GM19238 (cell line): ENCODE measurements around the gene MTUS2.

Experiments
- DNase-seq: peaks from one replicate; pipeline ENCODE4 v3.0.0; 2011; ENCODE audit warnings: low spot score; ENCODE audit not compliant: insufficient read length

MTUS2 gene

GRCh38 chr13:28856287-28856686 is 36.1 kb downstream of the MTUS2 start:
- no peak for DNase-seq

- DNase-seq = no peak
Observed at GRCh38 chr13:28859069-28859468, 38.9 kb downstream of the MTUS2 start.

- no peak for DNase-seq
Observed at GRCh38 chr13:28859717-28860116, 39.6 kb downstream of the MTUS2 start.

- no peak for DNase-seq
Observed at GRCh38 chr13:28864544-28864943, 44.4 kb downstream of the MTUS2 start.

- DNase-seq = no peak
Observed at GRCh38 chr13:28865149-28865744, 45.1 kb downstream of the MTUS2 start.

DNA sequence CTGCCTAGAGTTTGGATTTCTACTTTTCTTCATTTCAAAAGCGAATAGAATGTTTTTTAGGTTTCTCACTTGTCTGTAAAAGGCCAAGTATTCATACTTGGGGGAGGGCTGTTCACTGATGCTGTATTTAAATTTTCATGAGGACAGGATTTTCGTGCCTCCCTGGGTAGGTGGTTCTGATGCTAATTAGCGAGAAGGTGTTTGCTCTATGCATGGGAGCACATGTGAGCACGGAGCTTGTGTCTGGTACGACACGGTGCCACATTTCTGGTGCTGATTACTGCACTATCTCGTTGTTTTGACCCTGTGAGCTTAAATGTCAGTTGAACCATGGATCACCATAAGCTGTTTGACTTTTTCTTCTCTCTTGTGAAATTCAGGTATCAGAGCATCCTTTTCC is 45.8 kb downstream of the MTUS2 start:
- no peak for DNase-seq

- no peak for DNase-seq
Observed at GRCh38 chr13:28866932-28867331, 46.8 kb downstream of the MTUS2 start.

- DNase-seq = no peak
Observed at GRCh38 chr13:28867564-28867963, 47.4 kb downstream of the MTUS2 start.

DNA sequence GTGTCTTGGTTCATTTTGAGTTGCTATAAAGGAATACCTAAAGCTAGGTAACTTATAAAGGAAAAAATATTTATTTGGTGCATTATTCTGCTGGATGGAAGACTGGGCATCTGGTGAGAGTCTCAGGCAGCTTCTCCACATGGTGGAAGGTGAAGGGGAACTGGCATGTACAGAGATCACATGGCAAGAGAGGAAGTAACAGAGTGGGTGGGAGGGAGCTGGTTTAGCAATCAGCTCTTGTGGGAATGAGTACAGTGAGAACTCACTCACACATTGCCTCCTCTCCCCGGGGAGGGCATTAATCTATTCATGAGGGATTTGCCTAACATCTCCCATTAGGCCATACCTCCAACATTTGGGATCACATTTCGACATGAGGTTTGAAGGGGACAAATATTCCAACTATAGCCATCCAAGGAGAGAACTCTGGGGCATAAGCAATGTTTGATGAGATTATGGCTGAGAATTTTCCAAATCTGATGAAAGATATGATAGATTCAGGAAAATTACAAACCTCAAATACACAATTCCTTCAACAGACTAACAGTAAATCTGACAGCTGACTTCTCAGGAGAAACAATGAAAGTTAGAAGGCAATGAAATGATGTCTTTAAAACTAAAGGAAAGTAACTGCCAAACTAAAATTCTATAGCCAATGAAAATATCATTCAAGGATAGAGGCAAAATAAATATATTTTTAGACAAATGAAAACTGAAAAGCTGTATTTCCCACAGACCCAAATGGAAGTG is 52.5 kb downstream of the MTUS2 start:
- DNase-seq = no peak

DNA sequence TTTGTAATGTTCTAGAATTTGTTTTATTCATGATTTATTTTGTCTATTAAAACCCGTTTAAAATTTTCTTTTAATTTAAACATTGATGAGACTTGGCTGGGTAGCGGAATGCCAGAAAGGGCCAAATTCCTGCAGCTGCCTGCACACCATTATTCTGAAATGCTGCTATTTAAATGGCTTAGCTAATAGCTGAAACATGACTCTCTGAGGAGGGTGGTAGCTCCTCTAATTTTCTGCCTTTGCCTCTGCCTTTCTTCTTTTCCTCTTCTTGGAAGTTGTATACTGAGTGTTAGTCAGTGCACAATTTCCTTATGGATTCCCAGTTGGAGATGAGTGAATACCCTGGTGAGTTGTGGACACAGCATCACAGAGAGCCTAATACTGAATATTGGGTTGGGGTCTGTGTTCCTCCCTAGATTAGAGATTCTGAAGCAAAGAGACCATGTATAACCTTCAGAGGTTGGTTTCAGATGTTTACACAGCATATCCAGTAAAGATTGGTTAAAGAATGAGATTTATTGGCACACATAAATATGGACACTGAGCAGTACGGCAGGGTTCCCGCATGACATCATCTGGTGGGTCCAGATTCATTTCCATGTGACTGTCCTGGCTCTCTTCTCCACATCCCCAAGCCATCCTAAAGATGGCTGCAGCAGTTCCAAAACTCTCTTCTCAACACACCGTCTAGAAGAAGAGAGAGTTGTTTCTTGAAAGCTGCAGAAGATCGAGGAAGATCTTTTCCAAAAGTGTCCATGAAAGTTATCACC is 55.9 kb downstream of the MTUS2 start:
- DNase-seq = no peak

- DNase-seq = no peak
Observed at GRCh38 chr13:28877408-28877807, 57.3 kb downstream of the MTUS2 start.

DNA sequence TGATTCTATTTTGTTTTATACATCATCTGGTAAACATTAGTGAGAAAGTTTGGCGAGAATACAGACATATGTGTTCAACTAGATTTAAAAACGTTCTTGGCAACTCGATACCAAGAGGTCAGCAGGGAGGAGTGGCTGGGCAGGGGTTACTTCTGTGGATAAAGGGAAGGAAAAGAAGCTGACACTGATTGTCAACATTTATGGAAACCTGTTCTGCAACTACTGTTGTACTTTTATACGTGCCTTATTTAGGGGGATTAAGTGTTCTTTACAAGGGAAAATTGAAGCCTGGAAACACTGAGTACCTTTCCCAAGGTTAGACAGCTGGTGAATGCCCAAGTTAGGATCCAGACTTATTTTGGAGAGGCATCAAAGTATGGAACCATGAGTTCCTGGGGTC is 65.0 kb downstream of the MTUS2 start:
- DNase-seq = no peak

DNA sequence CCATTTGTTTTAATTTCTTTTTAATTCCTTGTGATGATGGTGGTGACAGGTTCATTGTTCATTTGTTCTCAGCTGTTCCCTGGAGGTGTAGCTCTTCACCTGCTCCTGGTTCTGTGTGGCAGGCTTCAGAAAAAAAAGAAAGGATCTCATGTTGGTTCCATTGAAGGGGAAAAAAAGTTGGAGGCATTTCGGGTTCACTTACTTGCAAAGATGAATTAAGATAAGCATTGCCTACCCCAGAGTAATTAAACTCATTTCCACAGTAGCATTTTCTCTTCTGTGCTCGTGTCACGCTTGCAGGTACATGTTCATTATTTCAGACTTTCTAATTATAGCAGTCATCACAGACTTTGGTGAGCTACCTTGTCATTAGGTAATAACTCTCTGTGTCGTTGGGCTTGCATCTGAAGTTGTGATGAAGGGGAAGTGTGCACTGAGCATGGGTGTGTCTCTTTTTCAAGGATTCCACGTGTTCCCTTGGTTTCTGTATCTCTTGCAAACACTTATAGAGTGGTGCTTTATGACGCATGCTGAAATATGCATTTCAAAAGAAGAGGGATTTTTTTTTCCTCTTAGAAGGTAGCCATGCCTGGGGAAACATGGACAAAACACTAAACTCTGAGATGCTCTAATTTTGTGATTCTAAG is 69.1 kb downstream of the MTUS2 start:
- no peak for DNase-seq

DNA sequence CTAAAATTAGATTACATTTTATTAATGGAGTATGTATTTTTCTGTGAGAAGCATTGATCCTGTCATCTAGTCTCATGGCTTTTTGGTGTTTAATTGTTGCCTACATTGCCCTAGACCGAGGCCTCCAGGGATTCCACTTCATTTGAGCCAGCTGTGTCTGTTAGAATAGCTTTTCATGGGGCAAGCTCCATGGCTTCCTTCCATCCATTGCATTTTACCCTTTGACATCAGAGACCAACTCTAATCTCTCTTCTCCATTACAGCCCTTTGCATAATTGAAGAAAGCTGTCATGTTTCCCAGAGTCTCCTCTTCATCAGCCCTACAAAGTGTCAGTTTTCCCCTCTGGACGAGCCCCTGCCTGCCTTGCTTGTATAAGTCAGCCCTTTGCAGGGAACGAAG is 70.6 kb downstream of the MTUS2 start:
- no peak for DNase-seq

DNA sequence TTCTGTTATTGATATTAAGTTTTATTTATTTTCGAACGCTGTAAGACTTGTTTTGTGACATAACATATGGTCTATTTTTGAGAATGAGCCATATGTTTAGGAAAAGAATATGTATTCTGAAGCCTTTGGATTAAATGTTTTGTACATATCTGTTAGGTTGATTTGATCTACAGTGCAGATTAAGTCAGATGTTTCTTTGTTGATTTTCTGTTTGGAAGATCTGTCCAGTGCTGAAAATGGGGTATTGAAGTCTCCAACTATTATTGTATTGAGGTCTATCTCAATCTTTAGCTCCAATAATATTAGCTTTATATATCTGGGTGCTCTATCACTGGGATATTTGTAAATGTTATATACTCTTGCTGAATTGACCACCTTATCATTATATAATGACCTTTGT is 97.9 kb downstream of the MTUS2 start:
- no peak for DNase-seq

- DNase-seq = no peak
Observed at GRCh38 chr13:28922341-28922740, 102.2 kb downstream of the MTUS2 start.

- no peak for DNase-seq
Observed at GRCh38 chr13:28935104-28935503, 115.0 kb downstream of the MTUS2 start.

- DNase-seq = no peak
Observed at GRCh38 chr13:28942906-28943305, 122.8 kb downstream of the MTUS2 start.

DNA sequence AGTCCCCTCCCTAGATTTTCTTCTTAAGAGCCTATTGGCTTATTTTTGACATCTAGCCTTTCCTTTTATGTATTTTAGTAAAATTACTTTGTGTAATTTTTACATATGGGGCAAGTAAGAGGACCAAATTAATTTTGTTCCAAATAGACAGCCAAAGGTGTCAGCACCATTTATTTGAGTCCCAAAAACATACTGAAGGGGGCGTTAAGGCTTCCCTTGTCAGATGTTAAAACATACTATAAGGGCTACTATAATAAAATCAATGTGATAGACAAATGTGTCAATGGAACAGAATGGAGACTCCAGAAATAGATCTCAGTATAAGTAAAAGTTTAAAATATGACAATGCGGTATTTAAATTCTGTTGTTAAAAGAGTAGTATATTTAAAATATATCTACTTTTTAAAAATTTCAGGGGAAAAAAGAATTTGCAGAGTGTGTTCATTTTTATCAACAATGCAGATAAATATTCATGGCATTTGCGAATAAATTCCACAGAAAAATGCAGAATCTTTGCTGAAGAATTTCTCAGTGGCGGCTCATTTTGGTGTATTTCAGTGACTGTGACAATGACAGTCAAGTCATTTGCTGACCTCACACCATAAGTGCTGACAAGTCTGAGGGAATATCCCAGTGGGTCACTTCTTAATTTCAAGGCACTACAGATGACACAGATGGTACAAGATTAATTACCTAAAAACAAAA is 133.7 kb downstream of the MTUS2 start:
- DNase-seq = no peak

DNA sequence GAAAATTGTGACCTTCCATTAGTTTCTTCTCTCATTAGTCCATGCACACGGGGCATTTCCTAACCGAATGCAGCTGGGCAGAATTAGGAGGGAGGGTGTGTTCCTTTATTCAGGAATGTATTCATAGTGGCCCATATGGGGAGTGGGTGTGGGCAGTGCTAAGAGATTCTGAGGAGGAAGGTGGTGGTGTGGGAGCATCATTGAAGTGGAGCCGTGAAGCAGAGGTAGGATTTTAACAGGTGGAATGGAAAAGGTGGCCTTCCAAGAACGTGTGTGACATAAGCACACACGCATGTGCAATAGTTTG is 134.2 kb downstream of the MTUS2 start:
- DNase-seq = no peak

- no peak for DNase-seq
Observed at GRCh38 chr13:28954810-28955209, 134.7 kb downstream of the MTUS2 start.
